Measurements from ENCODE around the gene CGREF1.

Gene CGREF1

GRCh38 chr2:27071277-27071989, 47.5 kb downstream of the CGREF1 start, which contains the start of gene OST4:
TSS of gene OST4 (minus strand) at chr2:27071654.
- DNase-seq: peak; percentile 88

- no peak for DNase-seq
Observed at GRCh38 chr2:27070653-27071276, 48.2 kb downstream of the CGREF1 start.

- DNase-seq: no peak
Observed at GRCh38 chr2:27069961-27070618, 48.8 kb downstream of the CGREF1 start.

DNA sequence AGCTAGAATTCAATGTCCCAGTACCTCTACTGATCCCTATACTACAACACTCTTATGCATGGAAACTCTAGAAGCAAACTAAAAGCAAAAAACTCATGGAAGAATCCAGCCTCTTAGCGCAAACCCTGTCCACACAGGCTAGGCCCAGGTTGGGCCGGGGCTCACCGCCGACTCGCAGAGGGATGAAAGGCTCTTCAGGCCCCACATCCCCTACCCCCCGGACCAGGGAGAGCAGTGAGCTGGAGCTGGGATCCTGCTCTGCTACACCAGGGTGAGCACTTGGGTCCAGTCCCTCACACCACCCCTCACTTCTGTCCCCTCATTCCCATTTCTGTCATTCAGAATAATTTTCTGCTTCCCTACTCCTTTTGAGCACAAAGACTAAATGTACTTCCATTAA, 49.5 kb downstream of the CGREF1 start:
- DNase-seq: no peak

DNA sequence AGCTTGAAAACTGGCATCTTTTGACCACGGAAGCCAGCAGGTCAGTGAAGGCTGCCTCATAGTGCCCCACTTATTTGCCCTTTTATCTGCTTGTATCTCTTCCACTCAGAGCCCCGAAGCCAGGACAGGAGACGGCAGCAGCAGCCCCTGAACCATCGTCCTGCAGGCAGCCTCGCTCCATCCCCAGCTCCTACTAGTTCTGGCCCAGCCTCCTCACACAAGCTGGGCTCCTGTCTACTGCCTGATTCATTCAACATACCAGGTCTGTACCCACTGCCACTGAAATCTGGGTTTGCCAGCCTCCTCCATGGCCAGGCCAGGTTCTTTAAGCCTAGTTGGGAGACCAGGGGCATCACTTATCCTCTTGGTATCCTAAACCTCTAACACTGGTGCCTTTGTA, 51.5 kb downstream of the CGREF1 start:
- DNase-seq: no peak

DNA sequence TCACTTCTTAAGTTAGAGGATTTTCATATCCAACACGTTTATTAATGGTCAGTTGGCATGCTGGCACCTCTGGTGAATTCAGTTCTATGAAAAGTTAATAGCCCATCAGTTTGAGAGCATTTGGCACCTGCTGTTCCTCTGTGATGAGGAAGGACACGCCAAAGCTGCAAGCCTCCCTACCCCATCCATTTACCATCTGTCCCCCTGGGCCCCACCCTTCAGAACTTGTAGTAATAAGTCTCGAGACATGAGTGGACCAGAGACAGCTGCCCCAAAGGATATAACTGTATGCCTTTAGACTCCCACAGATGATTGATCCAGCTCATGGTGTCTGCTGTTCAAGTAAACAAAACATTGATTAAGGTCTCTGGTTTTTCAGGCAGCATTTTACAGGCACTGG, 53.8 kb downstream of the CGREF1 start:
- DNase-seq: no peak

DNA sequence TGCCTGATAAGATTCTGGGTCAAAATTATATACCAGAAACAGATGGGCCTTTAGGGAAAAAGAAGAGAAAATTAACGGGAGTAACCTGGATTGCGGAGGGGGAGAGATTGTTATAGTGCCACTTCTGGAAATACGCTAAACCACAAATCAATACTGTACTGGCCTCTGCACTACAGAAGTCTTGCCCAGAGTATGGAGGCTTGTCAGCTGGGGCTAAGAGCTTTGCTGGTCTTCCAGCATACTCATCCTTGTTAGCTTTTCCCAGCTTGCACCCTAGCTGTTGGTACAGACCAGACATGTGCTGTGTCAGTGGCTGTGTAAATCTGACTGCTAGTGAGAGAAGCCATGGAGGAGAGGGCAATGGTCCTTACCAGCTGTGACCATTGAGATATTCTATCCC, 58.6 kb downstream of the CGREF1 start:
- no peak for DNase-seq

- DNase-seq: no peak
Observed at GRCh38 chr2:27059141-27059820, 59.6 kb downstream of the CGREF1 start.

GRCh38 chr2:27058210-27058609, 60.7 kb downstream of the CGREF1 start:
- DNase-seq: no peak

DNA sequence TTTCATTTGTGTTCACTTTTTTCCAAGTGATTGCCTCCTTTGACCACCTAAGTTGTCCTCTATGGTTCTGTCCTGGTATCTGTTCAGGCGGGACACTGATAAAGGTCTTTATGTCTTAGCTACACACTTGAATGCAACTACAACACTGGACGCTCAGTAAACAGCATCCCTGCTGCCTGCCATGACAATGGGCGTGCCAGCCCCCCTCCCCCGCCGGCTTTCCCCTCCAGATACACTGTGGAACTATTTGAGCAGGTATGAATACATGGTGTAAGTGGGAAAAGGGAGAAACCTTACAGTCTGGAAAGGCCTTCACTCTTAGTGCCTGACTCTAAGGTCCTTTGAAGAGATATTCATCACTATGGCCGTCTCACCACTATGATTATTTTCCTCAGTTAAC, 61.7 kb downstream of the CGREF1 start:
- no peak for DNase-seq

- DNase-seq: no peak
Observed at GRCh38 chr2:27054721-27055120, 64.2 kb downstream of the CGREF1 start.

GRCh38 chr2:27053776-27054175, 65.2 kb downstream of the CGREF1 start:
- no peak for DNase-seq

DNA sequence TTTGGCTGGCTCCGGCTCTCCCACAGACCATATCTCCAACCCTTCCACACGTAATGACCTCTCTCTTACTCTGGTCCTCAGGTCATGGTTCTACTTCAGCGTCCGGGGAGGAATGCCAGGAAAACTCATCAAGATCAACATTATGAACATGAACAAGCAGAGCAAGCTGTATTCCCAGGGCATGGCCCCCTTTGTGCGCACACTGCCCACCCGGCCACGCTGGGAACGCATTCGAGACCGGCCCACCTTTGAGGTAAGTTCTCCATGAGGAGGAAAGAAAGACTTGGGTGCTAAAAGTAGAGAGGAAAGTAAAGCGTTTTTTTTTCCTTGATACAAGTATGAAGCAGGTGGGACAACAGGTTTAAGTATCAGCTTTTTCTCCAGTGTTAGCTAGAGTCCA, 65.6 kb downstream of the CGREF1 start:
- DNase-seq: no peak

DNA sequence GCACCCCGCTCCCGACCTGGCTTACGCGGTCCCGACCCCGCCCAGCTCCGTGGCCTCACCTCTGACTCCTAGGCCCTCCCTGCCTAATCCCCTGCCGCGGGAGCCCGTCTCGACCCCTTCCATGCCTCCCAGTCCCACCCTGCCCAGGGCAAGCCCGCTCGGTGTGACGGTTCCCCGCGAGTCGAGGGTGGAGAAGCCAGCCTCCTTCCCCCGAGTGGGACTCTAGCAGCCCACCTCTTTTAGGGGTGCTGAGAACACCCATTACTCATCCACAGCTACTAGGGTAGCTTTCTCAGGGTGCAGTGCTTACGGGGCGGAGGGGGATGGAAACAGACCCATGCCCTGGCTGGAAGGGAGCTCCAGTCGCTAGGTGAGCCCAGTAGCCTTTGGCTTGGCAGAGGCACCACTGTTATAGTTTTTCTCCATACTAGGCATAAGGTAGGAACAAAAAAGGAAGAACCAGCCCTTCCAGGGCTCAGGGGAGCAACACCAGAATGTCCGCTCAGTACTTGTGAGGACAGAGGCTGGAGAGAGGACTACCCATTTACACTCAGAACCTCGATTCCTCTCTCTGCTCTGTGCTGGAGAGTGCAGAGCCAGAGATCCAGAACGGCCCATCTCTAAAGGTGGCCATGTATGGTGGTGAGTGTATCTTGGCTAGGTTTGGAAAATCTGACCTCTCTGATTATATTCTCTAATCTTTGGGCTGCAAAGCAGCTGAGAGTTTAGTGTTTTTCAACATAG, 66.9 kb downstream of the CGREF1 start:
- no peak for DNase-seq

DNA sequence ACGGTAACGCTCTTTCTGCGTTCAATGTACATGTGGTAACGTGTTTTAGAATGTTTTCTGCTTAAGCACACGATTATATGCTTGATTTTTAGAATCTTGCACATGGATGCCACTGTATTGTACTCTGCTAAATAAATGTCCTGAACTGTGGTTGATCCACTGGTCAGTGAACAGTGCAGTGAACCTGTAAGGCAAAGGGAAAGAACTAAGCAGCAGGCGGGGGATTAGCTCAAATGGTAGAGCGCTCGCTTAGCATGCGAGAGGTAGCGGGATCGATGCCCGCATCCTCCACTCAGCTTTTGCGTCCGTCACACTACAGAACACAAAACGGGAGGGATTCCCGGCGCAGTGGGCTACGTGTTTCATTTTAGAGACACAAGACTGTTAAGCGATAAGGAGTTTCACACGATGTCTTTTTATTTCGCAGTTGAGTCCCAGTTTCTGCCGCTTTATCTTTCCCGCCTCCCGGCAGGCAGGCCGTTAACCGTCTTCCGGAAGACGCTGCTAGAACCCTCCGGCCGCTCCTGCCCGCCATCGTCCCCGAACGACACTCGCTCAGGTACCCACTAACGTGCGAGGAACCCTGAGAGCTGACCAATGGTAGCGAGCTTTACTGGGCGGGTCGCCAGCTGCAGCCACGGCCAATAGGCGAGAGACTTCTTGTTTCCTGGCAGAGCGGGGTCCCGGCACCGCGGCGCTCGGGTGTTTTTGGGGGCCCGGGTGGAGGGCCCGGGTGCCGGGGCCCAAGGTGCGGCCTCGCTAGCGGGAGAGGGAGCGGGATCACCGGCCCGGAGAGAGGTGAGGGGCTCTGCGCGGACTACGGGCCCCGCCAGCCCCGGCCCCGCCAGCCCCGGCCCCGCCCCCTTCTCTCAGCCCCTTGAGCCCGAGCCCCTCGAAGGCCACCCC, 67.7 kb downstream of the CGREF1 start, which contains the start of gene AGBL5:
AGBL5 (plus strand) TSS at position 673 of the 906 bp plus-strand sequence. CDS start 1,291 bp downstream, outside the sequence.
- peak; percentile 95 for DNase-seq

Measured in stimulated activated naive CD4-positive, alpha-beta T cell treated with Interleukin-2 at 50 U/mL for 16 hours (primary cell).